ENCODE data around the gene MYO9A.

DNA sequence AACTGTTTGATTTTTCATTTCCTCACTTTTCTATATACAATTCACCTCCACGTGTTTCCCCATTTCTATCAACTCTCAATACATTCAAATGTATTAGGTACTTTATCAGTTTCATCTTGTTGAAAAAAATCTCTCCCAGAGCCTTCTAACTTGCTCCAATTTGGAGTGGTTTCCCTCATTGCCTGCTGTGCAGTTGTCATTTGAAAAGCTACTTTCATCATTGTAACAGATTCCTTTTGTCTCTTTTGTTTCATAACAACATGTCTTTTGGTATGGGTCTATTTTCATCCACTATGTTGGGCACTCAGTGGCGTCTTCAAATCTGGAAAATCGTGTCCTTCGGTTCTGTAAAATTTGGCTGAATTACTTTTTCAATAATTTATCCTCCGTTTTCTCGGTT, 232.6 kb downstream of the MYO9A start:
- TF ChIP-seq EP300 (IDR thresholded peaks at IDR 0.05) = no peak
- TF ChIP-seq CTCF (IDR thresholded peaks at IDR 0.05) = no peak
